ENCODE data around the gene CCDC85B. TPM values are rescaled to one million over a fixed set of nuclear protein-coding genes. Genes with fewer than 3 reads are reported as not detected.

The CCDC85B gene
- total RNA-seq, 4 donors from 2014 or later, result 16.0 to 34.3 (median 28.0) TPM

- 83 to 92% methylated on average over 18 to 19 of the region's 30 CpGs for WGBS, 2 donors
- TF ChIP-seq CTCF (IDR thresholded peaks at IDR 0.05) (no peak), POLR2A (IDR thresholded peaks at IDR 0.05) (no peak)
- peaks cover 0 to 53% (median 11%) of the 10 kb centered on the region in 3 donors for H3K36me3 ChIP-seq
- peaks cover 1 to 31% (median 3%) of the 10 kb centered on the region in 3 donors for H3K4me1 ChIP-seq
- no peaks in the 10 kb centered on the region for H3K27me3 ChIP-seq
- DNase-seq, result no peak
- no peak overlapping the region for H3K27ac ChIP-seq
- intact Hi-C loops (cut with DNase I), result loop anchor here (5.0 kb wide), 1 partner anchor 105 kb away; no protein-coding TSS in a partner anchor
- no peaks in the 10 kb centered on the region for H3K9me3 ChIP-seq
- no peak overlapping the region for H3K4me3 ChIP-seq
Measured at GRCh38 chr11:65882120-65883057, 8.1 kb upstream of the CCDC85B start.

- Histone ChIP-seq H3K4me3 (no peak overlapping the region), H3K36me3 (peaks cover 0 to 53% (median 11%) of the 10 kb centered on the region in 3 donors), H3K27ac (no peak overlapping the region), H3K4me1 (peaks cover 8 to 38% (median 8%) of the 10 kb centered on the region in 3 donors), H3K27me3 (no peaks in the 10 kb centered on the region), H3K9me3 (no peaks in the 10 kb centered on the region)
- WGBS, 2 donors, result 78 to 91% methylated on average over 3 to 6 of the region's 13 CpGs
- intact Hi-C loops (cut with DNase I), result loop anchor here (5.0 kb wide), 1 partner anchor 104 kb away; no protein-coding TSS in a partner anchor
- no peak for DNase-seq
- TF ChIP-seq POLR2A (IDR thresholded peaks at IDR 0.05) (no peak), CTCF (IDR thresholded peaks at IDR 0.05) (no peak)
Measured at GRCh38 chr11:65883058-65883761, 7.3 kb upstream of the CCDC85B start.

- peak overlapping the region in 1 of 4 donors; percentile 39 for H3K27ac ChIP-seq
- H3K4me3 ChIP-seq, result no peak overlapping the region
- H3K4me1 ChIP-seq, result peaks cover 8 to 43% (median 11%) of the 10 kb centered on the region in 3 donors
- no peaks in the 10 kb centered on the region for H3K27me3 ChIP-seq
- DNase-seq, result no peak
- intact Hi-C loops (cut with DNase I), result loop anchor here (5.0 kb wide), 1 partner anchor 103 kb away; no protein-coding TSS in a partner anchor
- TF ChIP-seq CTCF (IDR thresholded peaks at IDR 0.05) (no peak), POLR2A (IDR thresholded peaks at IDR 0.05) (no peak)
- H3K9me3 ChIP-seq, result no peaks in the 10 kb centered on the region
- peaks cover 0 to 53% (median 11%) of the 10 kb centered on the region in 3 donors for H3K36me3 ChIP-seq
- WGBS, 2 donors, result 85 to 90% methylated on average over 16 to 24 of the region's 28 CpGs
Measured at GRCh38 chr11:65883786-65884715, 6.4 kb upstream of the CCDC85B start.

GRCh38 chr11:65884716-65885092 is 5.8 kb upstream of the CCDC85B start:
- Histone ChIP-seq H3K9me3 (no peaks in the 10 kb centered on the region), H3K36me3 (peaks cover 0 to 53% (median 11%) of the 10 kb centered on the region in 3 donors), H3K4me3 (no peak overlapping the region), H3K27me3 (no peaks in the 10 kb centered on the region), H3K4me1 (peaks cover 14 to 49% (median 18%) of the 10 kb centered on the region in 3 donors), H3K27ac (peak overlapping the region in 3 of 4 donors; percentile 18 to 40 (median 39))
- TF ChIP-seq POLR2A (IDR thresholded peaks at IDR 0.05) (no peak), CTCF (IDR thresholded peaks at IDR 0.05) (peak; percentile 98 to 100 (median 99))
- WGBS, 2 donors, result 50 to 100% methylated on average over 1 to 4 of the region's 9 CpGs
- no peak for DNase-seq
- intact Hi-C loops (cut with DNase I), result loop anchor here (5.0 kb wide), 1 partner anchor 103 kb away; no protein-coding TSS in a partner anchor

Measured in esophagus squamous epithelium (tissue), 5 donors.